CD4-positive, alpha-beta T cell treated with Interleukin-10 for 1 hour (primary cell): ENCODE measurements around the gene APBB2.
A peak's percentile ranks its signal among the peaks of the same experiment; 100 is the strongest.
"Not testable (repeated sequence)": the region's sequence is repeated elsewhere in the genome, so short reads cannot be mapped to it uniquely, and the experiment has no call there.

Experiments
- DNase-seq: peaks from one replicate; pipeline ENCODE4 v3.0.0-alpha.2; 2020

Gene APBB2

GRCh38 chr4:40840985-40841571 lies 373.3 kb downstream of the APBB2 start:
- peak; percentile 56 for DNase-seq

GRCh38 chr4:40840255-40840984 lies 373.9 kb downstream of the APBB2 start:
- DNase-seq: no peak

DNA sequence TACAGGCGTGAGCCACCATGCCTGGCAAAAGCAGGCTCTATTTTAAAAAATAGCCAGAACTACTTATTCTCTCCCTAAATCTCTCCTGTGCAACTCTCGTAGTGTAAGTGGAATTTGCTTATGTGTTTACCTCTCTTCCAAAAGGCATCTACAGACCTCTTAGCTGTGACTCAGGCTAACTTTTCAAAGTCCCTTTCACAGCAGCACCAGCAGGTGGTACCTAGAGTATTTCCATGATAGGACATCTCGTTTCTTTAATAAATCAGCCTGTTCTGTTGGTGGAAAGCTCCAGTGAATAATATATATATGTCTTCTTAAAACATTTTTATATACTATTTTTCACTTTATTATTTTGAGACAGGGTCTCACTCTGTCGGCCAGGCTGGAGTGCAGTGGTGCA lies 375.6 kb downstream of the APBB2 start:
- no peak for DNase-seq

- no peak for DNase-seq
Observed at GRCh38 chr4:40837094-40837870, 377.1 kb downstream of the APBB2 start.

- no peak for DNase-seq
Observed at GRCh38 chr4:40833212-40833611, 381.1 kb downstream of the APBB2 start.

DNA sequence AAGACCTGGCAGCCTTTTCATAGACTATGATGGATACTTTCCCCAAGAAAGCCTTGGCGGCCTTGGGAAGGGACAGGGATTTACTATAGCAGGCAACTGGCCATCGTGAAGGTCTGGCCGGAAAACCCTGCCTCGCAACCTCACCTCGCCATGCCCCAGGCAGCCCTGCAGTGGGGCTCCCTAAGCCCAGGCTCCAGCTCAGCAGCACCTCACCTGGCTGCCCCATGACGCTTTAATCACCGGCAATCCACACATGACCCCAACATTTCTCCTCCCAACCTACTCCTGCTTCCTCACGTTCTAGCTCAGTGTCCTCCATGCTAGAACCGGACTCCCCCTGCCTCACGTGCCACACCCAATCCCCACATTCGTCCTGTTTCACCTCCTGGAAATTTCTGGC lies 382.2 kb downstream of the APBB2 start:
- DNase-seq: no peak

- DNase-seq: no peak
Observed at GRCh38 chr4:40831146-40831907, 383.0 kb downstream of the APBB2 start.

DNA sequence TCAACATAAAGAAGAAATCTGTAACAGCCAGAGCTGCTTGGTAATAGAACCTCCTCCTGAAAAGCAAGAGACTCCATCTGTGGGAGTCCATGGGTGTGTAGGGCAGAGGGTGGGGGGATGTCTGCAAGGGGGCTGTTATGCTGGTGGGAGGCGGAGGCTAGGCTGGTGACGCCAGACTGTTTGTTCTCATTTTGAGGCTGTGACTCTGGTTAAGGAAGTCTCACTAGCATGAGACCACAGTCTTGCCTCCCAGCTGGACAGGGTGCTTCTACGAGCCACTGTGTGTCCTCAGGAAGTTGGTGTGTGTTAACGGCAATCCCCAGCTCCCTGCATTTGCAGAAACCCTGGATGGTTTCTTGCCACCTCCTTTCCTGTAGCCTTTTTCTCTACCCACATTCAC lies 384.8 kb downstream of the APBB2 start:
- no peak for DNase-seq

DNA sequence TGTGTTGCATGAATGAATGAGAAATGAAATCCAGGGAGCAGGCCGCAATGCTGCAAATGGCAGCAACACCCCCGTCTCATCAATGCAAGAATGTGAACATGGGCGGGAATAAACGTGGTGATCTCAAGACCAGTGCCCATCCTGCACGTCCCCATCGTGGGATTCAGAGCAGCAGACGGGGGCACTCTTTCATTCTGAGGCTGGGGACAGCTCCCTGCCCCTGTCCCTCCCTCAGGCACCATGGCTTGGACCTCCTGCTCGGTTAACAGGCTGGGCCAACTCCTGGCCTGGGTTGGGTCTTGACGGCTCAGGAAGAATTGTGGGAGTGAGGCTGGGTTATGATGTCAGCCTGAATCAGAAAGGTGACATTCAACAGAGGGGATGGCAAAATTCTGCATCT lies 385.7 kb downstream of the APBB2 start:
- no peak for DNase-seq

DNA sequence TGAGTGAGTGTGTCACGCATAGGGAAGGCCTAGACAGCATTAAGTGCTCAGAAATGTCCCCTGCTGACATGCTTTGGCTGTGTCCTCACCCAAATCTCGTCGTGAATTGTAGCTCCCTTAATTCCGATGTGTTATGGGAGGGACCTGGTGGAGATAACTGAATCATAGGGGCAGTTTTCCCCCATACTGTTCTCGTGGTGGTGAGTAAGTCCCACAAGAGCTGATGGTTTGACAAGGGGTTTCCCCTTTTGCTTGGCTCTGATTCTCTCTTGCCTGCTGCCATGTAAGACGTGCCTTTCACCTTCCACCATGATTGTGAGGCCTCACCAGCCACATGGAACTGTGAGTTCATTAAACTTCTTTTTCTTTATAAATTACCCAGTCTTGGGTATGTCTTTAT lies 386.6 kb downstream of the APBB2 start:
- no peak for DNase-seq

GRCh38 chr4:40826821-40827220 lies 387.5 kb downstream of the APBB2 start:
- DNase-seq: no peak

GRCh38 chr4:40825014-40825838 lies 389.1 kb downstream of the APBB2 start:
- no peak for DNase-seq

GRCh38 chr4:40822420-40823166 lies 391.7 kb downstream of the APBB2 start:
- DNase-seq: no peak

DNA sequence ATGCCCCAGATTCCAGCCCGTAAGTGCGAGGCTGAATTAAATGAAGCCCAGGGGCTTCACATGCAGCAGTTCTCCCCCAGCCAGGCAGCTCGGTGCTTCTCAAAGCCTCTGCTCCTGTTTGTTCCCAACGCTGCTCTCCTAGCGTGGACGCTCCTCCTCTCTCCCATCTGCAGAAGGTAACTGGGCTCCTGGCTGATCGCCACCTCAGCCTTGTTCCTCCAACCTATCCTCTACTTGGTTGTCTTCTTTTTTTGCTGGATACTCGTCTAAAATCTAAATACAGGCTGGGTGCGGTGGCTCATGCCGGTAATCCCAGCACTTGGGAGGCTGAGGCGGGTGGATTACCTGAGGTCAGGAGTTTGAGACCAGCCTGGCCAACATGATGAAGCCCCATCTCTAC lies 394.2 kb downstream of the APBB2 start:
- no peak for DNase-seq

- DNase-seq: not testable (repeated sequence)
Observed at GRCh38 chr4:40817157-40817556, 397.2 kb downstream of the APBB2 start.

DNA sequence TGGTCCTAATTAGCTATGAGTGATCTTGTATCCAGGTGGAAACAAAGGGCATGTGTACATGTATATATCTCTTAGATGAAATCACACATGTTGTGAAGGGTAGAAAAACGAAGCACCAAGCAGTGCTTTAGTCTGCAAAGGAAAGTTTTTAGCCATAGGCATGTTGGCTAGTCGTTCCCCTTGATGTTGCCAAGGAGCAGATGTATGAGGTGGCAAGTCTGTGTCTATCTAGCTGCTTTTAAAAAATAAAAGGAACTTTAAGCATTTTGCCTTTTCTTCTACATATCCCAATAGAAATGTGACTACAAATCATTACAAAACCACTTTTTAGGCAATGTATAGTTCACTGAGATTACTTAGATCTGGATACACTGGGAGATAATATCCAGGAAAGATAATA lies 401.5 kb downstream of the APBB2 start:
- no peak for DNase-seq

- DNase-seq: no peak
Observed at GRCh38 chr4:40812386-40812785, 402.0 kb downstream of the APBB2 start.

DNA sequence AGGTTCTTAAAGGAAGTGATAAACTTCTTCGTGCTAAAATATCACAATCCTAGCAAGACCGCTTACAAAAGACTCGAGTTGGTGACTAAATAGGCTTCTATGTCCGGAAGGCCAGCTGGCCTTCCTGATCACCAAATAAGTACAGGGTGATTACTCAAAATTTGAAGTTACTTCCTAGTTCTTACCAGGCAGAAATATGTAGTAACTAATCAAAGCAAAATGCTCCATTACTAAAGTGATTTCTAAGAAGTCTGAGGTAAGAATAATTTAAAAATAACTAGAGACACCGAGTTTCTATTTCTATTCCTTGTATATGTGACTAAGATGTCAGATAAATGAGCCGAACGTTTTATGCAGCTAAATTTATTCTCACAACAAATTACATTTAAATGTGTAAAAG lies 402.4 kb downstream of the APBB2 start:
- DNase-seq: no peak

- no peak for DNase-seq
Observed at GRCh38 chr4:40808926-40809457, 405.4 kb downstream of the APBB2 start.

- DNase-seq: no peak
Observed at GRCh38 chr4:40804598-40804997, 409.7 kb downstream of the APBB2 start.

GRCh38 chr4:40800064-40800463 lies 414.3 kb downstream of the APBB2 start:
- DNase-seq: no peak
